WERI-Rb-1 (cell line): ENCODE measurements around the gene CEP350.

Source experiments
- DNase-seq: peaks from one replicate; pipeline ENCODE4 v3.0.0-alpha.2; 2020
- H3K27ac ChIP-seq: fragments of 250-450 bp; sonication (Bioruptor Pico); 2 replicates; pipeline ENCODE4 v1.5.1; 2020; ENCODE audit warnings: mild to moderate bottlenecking, moderate library complexity
- H3K27me3 ChIP-seq: fragments of 250-450 bp; sonication (Bioruptor Pico); 2 replicates; pipeline ENCODE4 v1.5.1; 2021; ENCODE audit warnings: mild to moderate bottlenecking, low read depth, moderate library complexity; ENCODE audit not compliant: insufficient read depth, severe bottlenecking
- H3K36me3 ChIP-seq: fragments of 250-450 bp; sonication (Bioruptor Pico); 2 replicates; pipeline ENCODE4 v1.5.1; 2020; ENCODE audit warnings: mild to moderate bottlenecking, moderate library complexity
- H3K4me3 ChIP-seq: 2 replicates; pipeline ENCODE4 v1.5.1; 2011; ENCODE audit warnings: low read depth, mild to moderate bottlenecking, control low read depth, low read length
- H3K9me3 ChIP-seq: fragments of 250-450 bp; sonication (Bioruptor Pico); 2 replicates; pipeline ENCODE4 v1.5.1; 2021; ENCODE audit warnings: mild to moderate bottlenecking, moderate library complexity; ENCODE audit not compliant: severe bottlenecking
- TF ChIP-seq, protein P1 (sequence below): IDR thresholded peaks from 2 replicates; pipeline ENCODE4 v1.5.1; 2011; ENCODE audit warnings: low read depth, mild to moderate bottlenecking, control low read depth, inconsistent platforms, low read length

The CEP350 gene

DNA sequence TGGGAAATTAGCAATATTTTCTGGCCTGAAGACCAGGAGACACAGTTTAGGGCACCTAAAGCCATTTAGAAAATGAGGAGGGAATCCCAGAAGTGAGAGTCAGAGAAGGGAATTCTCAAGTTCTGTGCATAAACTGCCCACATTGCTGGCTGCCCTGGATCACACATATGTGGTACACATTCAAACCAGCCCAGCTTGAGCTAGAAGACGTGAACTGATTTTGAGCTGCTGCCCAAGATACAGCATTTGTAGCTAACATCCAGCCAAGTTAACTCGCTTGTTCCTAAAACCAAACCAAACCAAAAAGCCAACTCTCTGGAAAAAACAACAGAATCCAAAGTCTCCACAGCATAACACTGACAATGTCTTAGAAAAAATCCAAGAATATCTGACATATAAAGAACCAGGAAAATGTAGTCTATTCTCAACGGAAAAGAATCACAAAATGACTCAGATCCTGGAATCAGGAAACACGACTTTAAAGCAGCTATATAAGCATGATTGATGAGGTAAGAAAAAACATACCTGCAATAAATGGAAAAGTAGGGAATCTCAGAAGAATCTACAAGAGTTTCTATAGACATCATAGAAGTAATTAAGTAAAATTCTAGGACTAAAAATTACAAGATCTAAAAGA lies 181.8 kb downstream of the CEP350 start:
- Histone ChIP-seq H3K36me3 (no peaks in the 10 kb centered on the region), H3K9me3 (no peaks in the 10 kb centered on the region), H3K27ac (no peak overlapping the region), H3K4me3 (no peak overlapping the region), H3K27me3 (no peaks in the 10 kb centered on the region)
- DNase-seq, result no peak
- TF ChIP-seq, protein P1, sequence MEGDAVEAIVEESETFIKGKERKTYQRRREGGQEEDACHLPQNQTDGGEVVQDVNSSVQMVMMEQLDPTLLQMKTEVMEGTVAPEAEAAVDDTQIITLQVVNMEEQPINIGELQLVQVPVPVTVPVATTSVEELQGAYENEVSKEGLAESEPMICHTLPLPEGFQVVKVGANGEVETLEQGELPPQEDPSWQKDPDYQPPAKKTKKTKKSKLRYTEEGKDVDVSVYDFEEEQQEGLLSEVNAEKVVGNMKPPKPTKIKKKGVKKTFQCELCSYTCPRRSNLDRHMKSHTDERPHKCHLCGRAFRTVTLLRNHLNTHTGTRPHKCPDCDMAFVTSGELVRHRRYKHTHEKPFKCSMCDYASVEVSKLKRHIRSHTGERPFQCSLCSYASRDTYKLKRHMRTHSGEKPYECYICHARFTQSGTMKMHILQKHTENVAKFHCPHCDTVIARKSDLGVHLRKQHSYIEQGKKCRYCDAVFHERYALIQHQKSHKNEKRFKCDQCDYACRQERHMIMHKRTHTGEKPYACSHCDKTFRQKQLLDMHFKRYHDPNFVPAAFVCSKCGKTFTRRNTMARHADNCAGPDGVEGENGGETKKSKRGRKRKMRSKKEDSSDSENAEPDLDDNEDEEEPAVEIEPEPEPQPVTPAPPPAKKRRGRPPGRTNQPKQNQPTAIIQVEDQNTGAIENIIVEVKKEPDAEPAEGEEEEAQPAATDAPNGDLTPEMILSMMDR, result no peak

DNA sequence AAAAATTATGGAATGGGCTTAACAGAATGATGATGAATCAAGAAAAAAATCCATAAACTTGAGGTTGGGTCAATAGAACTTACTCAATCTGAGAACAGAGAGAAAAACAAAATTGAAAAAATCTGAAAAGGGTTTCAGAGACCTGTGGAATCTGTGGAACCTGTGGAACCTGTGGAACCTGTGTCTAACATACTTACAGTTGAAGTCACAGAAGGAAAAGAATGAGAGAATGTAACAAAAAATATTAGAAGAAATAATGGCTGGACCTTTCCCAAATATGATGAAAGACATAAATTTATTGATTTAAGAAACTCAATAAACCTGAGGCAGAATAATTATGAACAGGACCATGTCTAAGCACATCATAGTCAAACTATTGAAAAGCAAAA lies 182.4 kb downstream of the CEP350 start:
- Histone ChIP-seq H3K27ac (no peak overlapping the region), H3K4me3 (no peak overlapping the region), H3K36me3 (no peaks in the 10 kb centered on the region), H3K27me3 (no peaks in the 10 kb centered on the region), H3K9me3 (no peaks in the 10 kb centered on the region)
- TF ChIP-seq, protein P1, result no peak
- no peak for DNase-seq

DNA sequence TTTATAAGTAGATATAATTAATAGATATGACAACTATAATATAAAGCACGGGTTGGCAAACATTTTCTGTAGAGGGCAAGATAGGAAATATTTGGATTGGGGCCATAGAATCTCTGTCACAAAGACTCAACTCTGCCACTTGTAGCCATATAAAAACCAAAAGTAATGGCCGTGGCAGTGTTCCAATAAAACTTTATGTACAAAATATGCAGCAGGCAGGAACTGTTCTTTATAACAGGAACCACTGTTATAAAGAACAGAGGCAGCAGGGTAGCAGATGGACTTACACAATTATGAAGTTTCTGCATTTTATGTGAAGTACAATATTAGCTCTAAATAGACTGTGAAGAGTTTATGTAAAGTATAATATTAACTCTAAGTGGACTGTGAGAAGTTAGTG lies 183.2 kb downstream of the CEP350 start:
- TF ChIP-seq, protein P1, result no peak
- H3K27ac ChIP-seq, result no peak overlapping the region
- DNase-seq, result no peak
- H3K27me3 ChIP-seq, result no peaks in the 10 kb centered on the region
- H3K9me3 ChIP-seq, result no peaks in the 10 kb centered on the region
- no peak overlapping the region for H3K4me3 ChIP-seq
- H3K36me3 ChIP-seq, result no peaks in the 10 kb centered on the region

DNA sequence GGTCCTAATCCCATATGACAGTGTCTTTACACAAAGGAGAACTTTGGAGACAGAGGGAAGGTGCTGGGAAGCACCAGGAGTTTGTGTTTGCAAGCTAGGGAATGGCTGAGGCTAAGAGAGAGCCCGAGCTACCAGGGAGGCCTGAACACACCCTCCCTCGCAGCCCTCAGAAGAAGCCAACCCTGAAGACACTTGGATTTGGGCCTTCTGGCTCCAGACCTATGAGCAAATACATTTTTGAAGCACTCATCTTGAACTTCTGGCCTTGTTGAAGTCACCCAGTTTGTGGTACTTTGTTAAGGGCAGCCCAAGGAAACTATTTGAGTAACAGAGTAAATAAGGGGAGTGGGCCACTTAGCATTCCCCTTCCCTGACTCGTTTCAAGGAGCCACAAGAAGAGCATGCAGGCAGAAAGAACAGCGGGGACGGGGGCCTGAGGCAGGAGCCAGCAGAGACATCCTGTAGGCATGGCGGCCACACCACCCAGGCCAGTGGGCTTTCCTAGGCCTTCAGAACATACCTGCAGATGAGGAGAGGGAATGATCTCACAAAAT lies 186.8 kb downstream of the CEP350 start:
- Histone ChIP-seq H3K27me3 (no peaks in the 10 kb centered on the region), H3K27ac (no peak overlapping the region), H3K4me3 (no peak overlapping the region), H3K36me3 (no peaks in the 10 kb centered on the region), H3K9me3 (no peaks in the 10 kb centered on the region)
- TF ChIP-seq, protein P1, result no peak
- no peak for DNase-seq

DNA sequence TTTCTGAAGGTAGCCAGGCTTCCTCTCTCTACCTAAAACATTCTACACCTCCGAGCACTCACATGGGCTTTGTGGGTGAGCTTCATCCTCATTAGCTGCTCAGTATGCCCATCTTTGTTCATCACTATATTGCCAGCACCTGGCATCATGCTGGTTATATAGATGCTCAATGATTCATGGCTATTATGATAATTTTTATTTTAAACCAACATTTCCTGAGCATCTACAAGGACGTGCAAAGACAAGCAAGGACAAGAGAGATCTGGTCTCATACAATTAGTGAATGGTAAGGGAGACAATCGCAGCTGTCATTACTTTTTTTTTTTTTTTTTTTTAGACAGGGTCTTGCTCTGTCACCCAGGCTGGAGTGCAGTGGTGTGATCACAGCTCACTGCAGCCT lies 188.7 kb downstream of the CEP350 start:
- DNase-seq, result no peak
- Histone ChIP-seq H3K27me3 (no peaks in the 10 kb centered on the region), H3K9me3 (no peaks in the 10 kb centered on the region), H3K27ac (no peak overlapping the region), H3K4me3 (no peak overlapping the region), H3K36me3 (no peaks in the 10 kb centered on the region)
- TF ChIP-seq, protein P1, result no peak
